Amniotic epithelial cell (primary cell): Measurements from ENCODE around the gene CSRNP3.
"Not testable (repeated sequence)": the region's sequence is repeated elsewhere in the genome, so short reads cannot be mapped to it uniquely, and the experiment has no call there.

Experiments used
- DNase-seq: peaks from one replicate; pipeline ENCODE4 v3.0.0-alpha.2; 2010; ENCODE audit warnings: low read depth

CSRNP3 gene

GRCh38 chr2:165634855-165635254 lies 165.4 kb downstream of the CSRNP3 start:
- peak; percentile 55 for DNase-seq

GRCh38 chr2:165635532-165635931 lies 166.0 kb downstream of the CSRNP3 start:
- no peak for DNase-seq

- DNase-seq: no peak
Measured at GRCh38 chr2:165636959-165637358, 167.5 kb downstream of the CSRNP3 start.

- no peak for DNase-seq
Measured at GRCh38 chr2:165637396-165637795, 167.9 kb downstream of the CSRNP3 start.

GRCh38 chr2:165639504-165639903 lies 170.0 kb downstream of the CSRNP3 start:
- no peak for DNase-seq

- DNase-seq: no peak
Measured at GRCh38 chr2:165640247-165640929, 170.9 kb downstream of the CSRNP3 start.

GRCh38 chr2:165645930-165646831 lies 176.7 kb downstream of the CSRNP3 start:
- no peak for DNase-seq

- DNase-seq: no peak
Measured at GRCh38 chr2:165647409-165647808, 177.9 kb downstream of the CSRNP3 start.

- DNase-seq: no peak
Measured at GRCh38 chr2:165648801-165649200, 179.3 kb downstream of the CSRNP3 start.

- no peak for DNase-seq
Measured at GRCh38 chr2:165651233-165651632, 181.7 kb downstream of the CSRNP3 start.

- no peak for DNase-seq
Measured at GRCh38 chr2:165655661-165656060, 186.2 kb downstream of the CSRNP3 start.

- no peak for DNase-seq
Measured at GRCh38 chr2:165660361-165660760, 190.9 kb downstream of the CSRNP3 start.

- no peak for DNase-seq
Measured at GRCh38 chr2:165662720-165663119, 193.2 kb downstream of the CSRNP3 start.

GRCh38 chr2:165665614-165666013 lies 196.1 kb downstream of the CSRNP3 start:
- no peak for DNase-seq

GRCh38 chr2:165666073-165666472 lies 196.6 kb downstream of the CSRNP3 start:
- DNase-seq: not testable (repeated sequence)

- no peak for DNase-seq
Measured at GRCh38 chr2:165666605-165667004, 197.1 kb downstream of the CSRNP3 start.

- no peak for DNase-seq
Measured at GRCh38 chr2:165667375-165667774, 197.9 kb downstream of the CSRNP3 start.

GRCh38 chr2:165674780-165675179 lies 205.3 kb downstream of the CSRNP3 start:
- no peak for DNase-seq

GRCh38 chr2:165675551-165675968 lies 206.1 kb downstream of the CSRNP3 start:
- peak; percentile 20 for DNase-seq

GRCh38 chr2:165678882-165679281 lies 209.4 kb downstream of the CSRNP3 start:
- DNase-seq: no peak

GRCh38 chr2:165679621-165680020 lies 210.1 kb downstream of the CSRNP3 start:
- no peak for DNase-seq

GRCh38 chr2:165681841-165682240 lies 212.3 kb downstream of the CSRNP3 start:
- DNase-seq: no peak

GRCh38 chr2:165682546-165682945 lies 213.0 kb downstream of the CSRNP3 start:
- DNase-seq: no peak
